Esophagus squamous epithelium (tissue), 5 donors: ENCODE data around the gene HNF1B. TPM values are rescaled to one million over a fixed set of nuclear protein-coding genes. Genes with fewer than 3 reads are reported as not detected.

ENCODE experiments used
- DNase-seq: peaks from one replicate; lab custom pipeline; 2025; lab: John Stamatoyannopoulos, UW
- H3K27ac ChIP-seq, 4 donors: fragments of 200-600 bp; sonication (generic); one replicate each; pipeline ENCODE4 v1.5.1; 2016 to 2019; ENCODE audit warnings: mild to moderate bottlenecking in 1 of 4
- H3K27me3 ChIP-seq, 4 donors: fragments of 200-600 bp; sonication (generic); 1 replicate in 3 of 4; 2 replicates in 1 of 4; pipeline versions ENCODE4 v1.5.1 to v1.6.0; 2017 to 2021; ENCODE audit warnings: antibody characterized with exemption in 1 of 4
- H3K36me3 ChIP-seq, 3 donors: fragments of 200-600 bp; sonication (generic); one replicate each; pipeline ENCODE4 v1.5.1; 2016 to 2019
- H3K4me1 ChIP-seq, 3 donors: fragments of 200-600 bp; sonication (generic); one replicate each; pipeline ENCODE4 v1.5.1; 2017 to 2019
- H3K4me3 ChIP-seq, 4 donors: fragments of 200-600 bp; sonication (generic); 1 replicate in 3 of 4; 2 replicates in 1 of 4; pipeline ENCODE4 v1.5.1; 2016 to 2019; ENCODE audit warnings: mild to moderate bottlenecking in 2 of 4, moderate library complexity in 1 of 4
- H3K9me3 ChIP-seq, 3 donors: fragments of 200-600 bp; sonication (generic); one replicate each; pipeline ENCODE4 v1.5.1; 2016 to 2019
- CTCF ChIP-seq, 6 experiments: fragments of 450-650 bp in 4 of 6; fragments of 200-600 bp in 2 of 6; sonication (generic) in 2 of 6; IDR thresholded peaks; one replicate each; pipeline ENCODE4 v1.5.1; 2016 to 2019; ENCODE audit warnings: antibody characterized with exemption in 6 of 6, mild to moderate bottlenecking in 4 of 6, moderate library complexity in 4 of 6
- POLR2A ChIP-seq, 4 donors: fragments of 450-650 bp; IDR thresholded peaks; one replicate each; pipeline ENCODE4 v1.6.1; 2017; ENCODE audit warnings: antibody characterized with exemption in 4 of 4, mild to moderate bottlenecking in 4 of 4, moderate library complexity in 3 of 4
- intact Hi-C: fragments of 100-400 bp; cut with DNase I; formaldehyde crosslinking; loops from one replicate; pipeline ENCODE4 v1.15.0; 2022
- total RNA-seq, 4 donors: library from RNA; depleted of rRNA; stranded (reverse); fragments of >200 nt; gene quantifications; one replicate each; pipeline ENCODE4 v1.1.0, GENCODE V29; 2016
- donor health status: DM: yes; HTN: yes; CAD: no.

Gene HNF1B
- total RNA-seq, 4 donors from 2014 or later: not detected

- intact Hi-C loops: no loop called here
- no peaks in the 10 kb centered on the region for H3K9me3 ChIP-seq
- peaks cover 0 to 66% (median 4%) of the 10 kb centered on the region in 3 donors for H3K36me3 ChIP-seq
- H3K4me3 ChIP-seq: no peak overlapping the region
- H3K4me1 ChIP-seq: peaks cover 0 to 51% (median 11%) of the 10 kb centered on the region in 3 donors
- H3K27me3 ChIP-seq: peaks cover 0 to 10% (median 0%) of the 10 kb centered on the region in 4 donors
- no peak overlapping the region for H3K27ac ChIP-seq
- DNase-seq: no peak
- no peak for TF ChIP-seq CTCF (IDR thresholded peaks at IDR 0.05)
- no peak for TF ChIP-seq POLR2A (IDR thresholded peaks at IDR 0.05)
Observed at GRCh38 chr17:37640015-37640414, 104.8 kb downstream of the HNF1B start.

- intact Hi-C loops: no loop called here
- Histone ChIP-seq H3K4me1 (peaks cover 0 to 41% (median 8%) of the 10 kb centered on the region in 3 donors), H3K27me3 (no peaks in the 10 kb centered on the region), H3K4me3 (no peak overlapping the region), H3K27ac (no peak overlapping the region), H3K36me3 (peaks cover 0 to 87% (median 4%) of the 10 kb centered on the region in 3 donors), H3K9me3 (no peaks in the 10 kb centered on the region)
- DNase-seq: no peak
- no peak for TF ChIP-seq POLR2A (IDR thresholded peaks at IDR 0.05)
- TF ChIP-seq CTCF (IDR thresholded peaks at IDR 0.05): no peak
Observed at GRCh38 chr17:37637956-37638355, 106.9 kb downstream of the HNF1B start.

Other genes starting within 250 kb of the HNF1B start
- gene SYNRG, start 135.6 kb downstream of the HNF1B start, total RNA-seq: 10 to 100 TPM; 16.5 to 24.2 (median 21.3) TPM
- 10 to 100 TPM; 13.3 to 27.7 (median 21.6) TPM for gene DDX52, start 101.6 kb downstream of the HNF1B start, total RNA-seq
- not detected for gene TBC1D3K, start 179.4 kb upstream of the HNF1B start, total RNA-seq
- gene TBC1D3L, start 244.0 kb upstream of the HNF1B start, total RNA-seq: 10 to 100 TPM in 3 of 4 donors, 1 to 10 TPM in 1; 9.5 to 20.7 (median 14.1) TPM